Activated CD8-positive, alpha-beta memory T cell treated with anti-CD3 and anti-CD28 coated beads, Interleukin-2, amount 50 U/mL, for 4 hours (primary cell): ENCODE results near the gene IL1R1.
"Not testable (repeated sequence)": the region's sequence is repeated elsewhere in the genome, so short reads cannot be mapped to it uniquely, and the experiment has no call there.

ENCODE experiments used
- DNase-seq: peaks from one replicate; pipeline ENCODE4 v3.0.0-alpha.2; 2020

Gene IL1R1

GRCh38 chr2:102141970-102142828 lies at the start of gene IL1R1:
TSS of gene IL1R1 (plus strand) at chr2:102142746. CDS start at chr2:102157725, 14,979 bp downstream.
- no peak for DNase-seq

GRCh38 chr2:102093662-102094061 lies 48.9 kb upstream of the IL1R1 start:
- DNase-seq: no peak

GRCh38 chr2:102094917-102095316 lies 47.6 kb upstream of the IL1R1 start:
- DNase-seq: peak; percentile 35

- no peak for DNase-seq
Observed at GRCh38 chr2:102096103-102096502, 46.4 kb upstream of the IL1R1 start.

- DNase-seq: no peak
Observed at GRCh38 chr2:102098756-102099155, 43.8 kb upstream of the IL1R1 start.

GRCh38 chr2:102099536-102100298 lies 42.8 kb upstream of the IL1R1 start:
- no peak for DNase-seq

- no peak for DNase-seq
Observed at GRCh38 chr2:102100371-102101096, 42.0 kb upstream of the IL1R1 start.

- no peak for DNase-seq
Observed at GRCh38 chr2:102101097-102101848, 41.3 kb upstream of the IL1R1 start.

GRCh38 chr2:102101849-102102635 lies 40.5 kb upstream of the IL1R1 start:
- no peak for DNase-seq

GRCh38 chr2:102102636-102102948 lies 40.0 kb upstream of the IL1R1 start:
- DNase-seq: not testable (repeated sequence)

- DNase-seq: no peak
Observed at GRCh38 chr2:102103284-102103683, 39.3 kb upstream of the IL1R1 start.

- peak; percentile 62 for DNase-seq
Observed at GRCh38 chr2:102103992-102104871, 38.3 kb upstream of the IL1R1 start.

- DNase-seq: no peak
Observed at GRCh38 chr2:102106133-102106556, 36.4 kb upstream of the IL1R1 start.

GRCh38 chr2:102106813-102107740 lies 35.5 kb upstream of the IL1R1 start:
- DNase-seq: not testable (repeated sequence)

GRCh38 chr2:102107741-102108070 lies 34.8 kb upstream of the IL1R1 start:
- no peak for DNase-seq

- DNase-seq: no peak
Observed at GRCh38 chr2:102109016-102109415, 33.5 kb upstream of the IL1R1 start.

GRCh38 chr2:102110171-102110570 lies 32.4 kb upstream of the IL1R1 start:
- DNase-seq: no peak

- DNase-seq: no peak
Observed at GRCh38 chr2:102110596-102111334, 31.8 kb upstream of the IL1R1 start.

GRCh38 chr2:102111823-102112222 lies 30.7 kb upstream of the IL1R1 start:
- no peak for DNase-seq
